Hepatic stellate cell (primary cell): ENCODE data around the gene TNFSF13B.
A peak's percentile ranks its signal among the peaks of the same experiment; 100 is the strongest.
"Not testable (repeated sequence)": the region's sequence is repeated elsewhere in the genome, so short reads cannot be mapped to it uniquely, and the experiment has no call there.

Experiments
- DNase-seq: peaks from one replicate; pipeline ENCODE4 v3.0.0; 2011; ENCODE audit warnings: low spot score

Gene TNFSF13B

GRCh38 chr13:108283110-108283509 is 13.6 kb downstream of the TNFSF13B start:
- no peak for DNase-seq

DNA sequence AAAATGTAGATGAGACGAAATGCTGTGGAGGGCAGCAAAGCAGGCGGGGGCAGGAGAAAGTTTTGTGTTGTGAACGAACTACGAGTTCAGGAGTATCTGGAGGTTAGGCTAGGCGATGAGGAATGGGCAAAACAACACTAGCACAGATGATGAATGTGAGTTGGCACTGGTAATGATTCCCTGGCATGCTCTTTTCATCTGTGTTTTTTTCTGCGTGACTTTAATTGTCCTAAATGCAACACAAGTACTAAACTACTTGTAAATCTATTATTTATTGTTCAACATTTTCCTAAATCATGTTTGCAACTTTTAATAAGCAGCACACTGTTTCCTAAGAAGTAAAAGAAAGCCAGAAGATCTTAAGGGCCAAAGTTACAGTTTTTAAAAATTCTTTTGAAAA is 19.2 kb downstream of the TNFSF13B start:
- DNase-seq, result no peak

DNA sequence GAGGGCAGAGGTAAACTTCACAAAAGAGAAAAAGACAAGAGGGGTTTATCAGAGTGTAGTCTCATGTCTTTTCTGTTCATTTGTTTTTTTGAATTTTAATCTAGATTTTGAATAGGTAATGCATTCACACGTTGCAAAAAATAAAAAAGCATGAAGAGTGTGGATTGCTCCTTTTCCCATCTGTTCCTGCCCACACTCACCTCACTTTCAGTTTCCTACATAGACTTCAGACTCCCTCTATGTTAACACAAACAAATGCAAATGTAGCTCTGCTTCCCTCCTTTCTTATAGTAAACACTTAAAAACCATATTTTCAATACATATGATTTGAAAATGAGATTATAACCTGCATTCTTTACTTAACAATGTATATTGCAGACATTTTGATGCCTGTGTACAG is 20.3 kb downstream of the TNFSF13B start:
- DNase-seq, result no peak

DNA sequence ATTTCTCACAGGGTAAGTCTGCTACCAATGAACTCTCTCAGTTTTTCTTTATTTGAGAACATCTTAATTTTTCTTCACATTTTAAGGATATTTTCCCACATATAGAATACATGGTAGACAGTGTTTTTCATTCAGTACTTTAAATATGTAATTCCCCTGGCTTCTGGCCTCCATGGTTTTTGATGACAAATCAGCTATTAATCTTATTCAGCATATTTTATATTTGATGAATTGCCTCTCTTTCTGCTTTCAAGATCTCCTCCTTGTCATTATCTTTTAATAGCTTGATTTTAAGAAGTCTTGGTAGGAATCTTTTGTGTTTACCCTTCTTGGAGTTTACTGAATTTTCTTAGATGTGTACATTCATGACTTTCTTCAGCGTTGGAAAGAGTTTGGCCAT is 27.6 kb downstream of the TNFSF13B start:
- no peak for DNase-seq

DNA sequence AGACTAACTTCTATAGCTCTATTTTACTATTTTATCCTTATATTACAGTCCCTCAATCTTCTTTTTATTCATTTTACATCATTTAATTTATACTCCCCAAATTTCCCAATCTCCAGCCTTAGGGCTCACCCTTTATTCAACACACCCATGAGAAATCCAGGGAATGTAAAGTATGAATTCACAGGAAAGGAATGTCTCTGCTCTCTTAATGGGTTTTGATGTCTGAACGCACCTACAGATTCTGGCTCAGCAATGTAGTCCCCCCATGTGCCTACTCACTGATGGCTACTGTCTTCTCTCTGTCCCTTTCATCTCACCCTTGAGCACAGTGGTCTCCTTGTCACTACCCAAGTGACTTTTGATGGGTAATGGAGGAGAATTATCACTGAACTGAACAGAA is 32.8 kb downstream of the TNFSF13B start:
- DNase-seq, result no peak

DNA sequence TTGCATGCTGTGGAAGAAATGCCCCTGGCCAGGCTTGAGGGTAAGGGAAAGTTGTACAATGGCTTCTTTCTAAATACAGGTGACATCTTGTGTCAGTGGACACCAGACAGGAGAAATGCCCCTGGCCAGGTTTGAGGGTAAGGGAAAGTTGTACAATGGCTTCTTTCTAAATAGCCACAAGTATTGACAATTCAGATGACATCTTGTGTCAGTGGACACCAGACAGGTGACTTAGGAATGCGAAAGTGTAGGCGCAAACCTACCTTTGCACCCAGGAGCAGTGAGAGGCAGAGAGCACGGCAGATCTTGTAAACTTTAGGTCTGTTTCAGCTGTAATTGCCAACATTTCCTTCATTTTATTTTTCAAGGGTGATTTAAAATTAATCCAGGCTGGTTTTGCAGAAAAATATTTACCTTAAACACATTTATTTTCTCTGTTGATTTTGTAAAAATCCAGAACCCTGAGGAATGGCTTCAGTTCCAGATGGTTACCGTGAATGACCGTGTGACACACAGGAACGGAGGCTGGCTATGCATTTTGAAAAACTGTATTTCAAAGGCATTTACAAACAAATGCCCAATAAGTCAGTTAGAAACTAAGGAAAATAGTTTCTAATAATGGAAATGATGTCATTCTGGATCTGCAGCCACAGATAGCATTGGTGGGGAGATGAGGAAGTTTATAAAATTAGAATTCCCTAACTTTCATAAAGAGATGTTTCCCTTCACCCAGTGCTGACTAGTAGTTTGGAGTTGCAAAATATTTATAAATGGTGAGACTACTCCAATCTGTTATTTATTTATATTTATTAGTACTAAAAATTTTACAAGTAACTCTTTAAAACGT is 34.9 kb downstream of the TNFSF13B start:
- no peak for DNase-seq

GRCh38 chr13:108305655-108306054 is 36.1 kb downstream of the TNFSF13B start:
- no peak for DNase-seq

GRCh38 chr13:108306860-108307259 is 37.3 kb downstream of the TNFSF13B start:
- no peak for DNase-seq

GRCh38 chr13:108311596-108311995 is 42.1 kb downstream of the TNFSF13B start:
- not testable (repeated sequence) for DNase-seq

GRCh38 chr13:108313382-108313781 is 43.9 kb downstream of the TNFSF13B start:
- DNase-seq, result no peak

- DNase-seq, result no peak
Measured at GRCh38 chr13:108315273-108315672, 45.8 kb downstream of the TNFSF13B start.

DNA sequence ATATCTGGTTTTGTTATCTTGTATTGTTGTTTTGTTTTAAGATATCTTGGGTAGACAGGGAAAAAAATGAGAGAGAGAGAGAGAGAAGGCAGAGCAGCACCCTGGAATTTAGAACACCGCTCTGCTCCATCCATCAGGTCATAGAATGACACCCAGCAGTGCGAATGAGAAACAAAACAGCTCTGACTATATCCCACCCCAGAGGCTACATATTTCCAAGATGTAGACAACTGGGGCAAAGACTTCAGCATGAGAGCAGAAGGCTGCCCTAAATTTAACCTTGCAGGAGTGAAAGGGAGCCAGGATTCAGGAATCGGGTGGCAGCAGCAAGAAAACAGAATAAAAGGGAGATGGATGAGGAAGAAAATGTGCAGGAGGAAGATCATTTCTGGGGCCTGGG is 46.5 kb downstream of the TNFSF13B start:
- no peak for DNase-seq

DNA sequence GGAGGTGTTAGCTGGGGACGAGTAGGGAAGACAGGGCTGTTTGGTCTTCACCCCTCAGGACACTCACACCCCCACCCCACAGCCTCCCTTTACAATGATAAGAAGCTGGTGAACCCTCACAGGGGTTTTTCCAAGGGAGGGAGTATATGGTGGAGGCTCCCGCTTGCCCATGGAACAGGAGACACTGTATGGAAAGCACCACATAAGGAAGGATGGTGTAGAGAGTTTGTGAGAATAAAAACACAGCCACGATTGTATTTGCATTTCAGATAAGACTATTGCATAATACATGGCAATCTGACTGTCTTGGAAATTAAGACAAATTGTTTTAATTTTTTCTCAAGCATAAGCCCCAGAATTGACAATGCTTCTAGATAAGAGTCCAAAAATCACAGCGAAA is 46.9 kb downstream of the TNFSF13B start:
- no peak for DNase-seq

GRCh38 chr13:108322206-108322824 is 52.8 kb downstream of the TNFSF13B start:
- peak; percentile 11 for DNase-seq

DNA sequence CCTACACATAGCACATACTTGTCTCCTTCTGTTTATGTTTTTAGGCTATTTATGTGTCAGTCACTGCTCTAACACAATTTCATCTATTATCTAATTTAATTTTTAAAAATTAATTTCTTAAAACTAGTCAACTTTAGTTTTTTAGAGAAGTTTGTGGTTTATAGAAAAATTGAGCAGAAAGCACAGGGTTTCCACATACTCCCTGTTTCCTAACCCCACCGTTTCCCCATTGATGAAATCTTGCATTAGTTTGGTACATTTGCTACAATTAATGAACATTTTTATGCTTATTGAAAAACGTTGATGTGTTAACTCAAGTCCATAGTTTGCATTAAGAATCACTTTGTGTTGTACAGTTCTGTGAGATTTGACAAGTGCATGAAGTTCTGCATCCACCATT is 53.5 kb downstream of the TNFSF13B start:
- no peak for DNase-seq

GRCh38 chr13:108325863-108326262 is 56.3 kb downstream of the TNFSF13B start:
- no peak for DNase-seq

- DNase-seq, result no peak
Measured at GRCh38 chr13:108326309-108326708, 56.8 kb downstream of the TNFSF13B start.

DNA sequence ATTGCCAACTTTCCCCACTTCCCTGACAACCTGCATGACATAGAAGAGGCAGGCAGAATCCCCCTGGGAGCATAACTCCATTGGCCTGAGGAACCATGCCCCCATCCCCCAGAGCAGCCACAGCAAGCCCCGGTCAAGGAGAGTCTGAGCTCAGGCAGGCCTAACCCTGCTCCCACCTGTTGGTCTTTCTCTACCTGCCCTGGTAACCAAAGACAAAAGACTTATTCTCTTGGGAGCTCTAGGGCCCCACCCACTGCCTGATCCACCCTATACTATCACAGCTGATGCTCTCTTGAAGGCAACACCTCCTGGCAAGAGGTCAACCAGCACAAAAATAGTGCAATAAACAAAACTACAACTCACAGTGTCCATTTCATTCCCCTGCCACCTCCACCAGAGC is 59.3 kb downstream of the TNFSF13B start:
- DNase-seq, result no peak

DNA sequence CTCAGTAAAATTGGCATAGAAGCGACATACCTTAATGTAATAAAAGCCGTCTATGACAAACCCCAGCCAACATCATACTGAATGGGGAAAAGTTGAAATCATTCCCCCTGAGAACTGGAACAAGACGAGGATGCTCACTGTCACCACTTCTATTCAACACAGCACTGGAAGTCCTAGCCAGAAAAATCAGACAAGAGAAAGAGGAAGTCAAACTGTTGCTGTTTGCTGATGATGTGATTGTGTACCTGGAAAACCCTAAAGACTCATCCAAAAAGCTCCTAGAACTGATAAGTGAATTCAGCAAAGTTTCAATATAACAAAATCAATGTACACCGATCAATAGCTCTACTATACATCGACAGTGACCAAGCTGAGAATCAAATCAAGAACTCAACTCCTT is 63.3 kb downstream of the TNFSF13B start:
- no peak for DNase-seq

DNA sequence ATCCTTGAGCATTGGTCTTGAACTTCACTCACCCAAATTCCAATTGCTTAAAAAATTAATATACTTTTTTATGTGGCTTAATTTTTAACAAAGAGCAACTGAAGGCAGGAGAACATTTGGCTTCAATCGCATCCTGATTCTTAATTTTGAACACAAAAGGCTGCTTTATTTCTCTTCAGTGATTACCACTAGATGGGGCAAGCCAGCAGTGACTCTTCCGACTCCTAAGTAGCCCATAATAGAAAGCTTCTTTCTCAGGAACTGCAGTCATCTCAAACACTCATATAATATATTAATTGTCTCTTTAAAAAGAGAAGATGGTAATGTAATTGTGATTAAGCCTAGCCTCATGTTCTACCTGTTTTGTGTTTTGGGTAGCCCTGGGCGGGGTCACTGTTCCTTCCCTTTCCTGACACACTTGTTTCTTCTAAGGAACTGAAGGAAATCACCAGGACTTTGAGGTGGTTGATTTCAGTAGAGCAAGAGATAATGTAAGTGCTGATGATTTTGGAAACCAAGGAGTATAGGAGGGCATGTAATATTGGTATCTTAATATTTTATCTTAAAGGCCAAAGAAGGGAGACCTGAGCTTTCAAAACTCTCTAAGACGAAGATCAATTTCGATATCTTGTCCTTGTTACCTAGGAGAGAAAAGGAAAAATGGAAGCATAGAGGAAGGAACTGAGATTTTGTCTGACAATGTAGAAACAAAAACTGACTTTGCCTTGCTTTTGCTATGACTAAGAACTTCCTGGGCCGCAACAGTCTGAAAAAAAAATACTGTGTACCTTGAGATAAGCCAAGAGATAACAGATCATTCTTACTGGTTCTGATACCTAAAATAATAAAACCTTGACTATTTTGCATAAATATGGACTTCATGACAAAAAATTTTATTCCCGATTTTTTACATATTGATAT is 73.1 kb downstream of the TNFSF13B start:
- no peak for DNase-seq

DNA sequence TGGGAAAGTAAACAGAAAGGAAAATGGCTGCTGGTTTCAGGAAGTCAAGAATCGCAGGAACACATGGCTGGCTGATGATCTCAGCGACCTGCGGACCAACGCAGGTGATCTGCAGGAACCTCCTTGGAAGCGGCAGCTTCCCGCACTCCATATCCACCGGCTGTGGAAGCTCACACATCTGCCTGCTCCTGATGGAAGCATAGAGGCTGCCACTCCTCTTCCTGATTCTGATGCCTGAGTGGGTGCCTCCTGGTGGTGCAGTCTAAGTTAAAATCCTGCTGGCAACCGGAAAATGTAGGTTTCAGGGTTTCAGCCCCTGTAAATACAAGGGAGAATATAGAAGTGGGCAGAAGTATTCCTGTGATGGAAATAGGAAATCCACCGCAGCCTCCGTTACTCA is 75.5 kb downstream of the TNFSF13B start:
- no peak for DNase-seq

DNA sequence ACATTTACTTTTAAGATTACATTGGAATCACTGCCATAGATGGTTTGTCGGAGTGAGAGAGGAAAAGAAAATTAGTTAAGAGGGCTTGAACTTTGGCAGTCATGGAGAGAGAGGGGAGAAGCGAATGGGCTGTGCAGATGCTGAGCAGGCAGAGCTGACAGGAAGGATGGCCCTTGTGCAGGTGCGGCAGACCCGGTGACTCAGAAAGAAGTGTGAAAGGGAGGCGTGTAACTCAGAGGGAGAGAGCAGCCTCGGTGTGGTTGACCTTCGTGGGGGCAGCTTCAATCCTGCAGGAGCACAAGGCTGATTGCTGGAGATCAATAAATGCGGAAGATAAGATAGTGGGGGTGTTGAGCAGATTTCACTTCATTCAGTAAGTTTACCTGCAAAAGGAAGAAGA is 76.9 kb downstream of the TNFSF13B start:
- no peak for DNase-seq

- DNase-seq, result no peak
Measured at GRCh38 chr13:108349269-108349668, 79.8 kb downstream of the TNFSF13B start.
